HEK293 (cell line): Measurements from ENCODE around the gene SAP25.
A peak's percentile ranks its signal among the peaks of the same experiment; 100 is the strongest.

ENCODE experiments used
- CTCF ChIA-PET: fragments of 350-600 bp; formaldehyde crosslinking; extraction: SDS; loops from one replicate; lab custom pipeline; 2021; ENCODE audit warnings: antibody characterized with exemption; lab: Yijun Ruan, JAX
- POLR2A ChIA-PET: fragments of 300-600 bp; formaldehyde crosslinking; extraction: SDS; loops from one replicate; lab custom pipeline; 2020; ENCODE audit warnings: antibody characterized with exemption, inconsistent platforms; lab: Yijun Ruan, JAX
- H3K27ac ChIP-seq: fragments of 200-500 bp; sonication (Bioruptor generic); 2 replicates; pipeline ENCODE4 v1.5.1; 2014; ENCODE audit warnings: low read depth, low read length, control low read depth, inconsistent platforms; ENCODE audit errors: extremely low read depth
- H3K36me3 ChIP-seq, 2 experiments: fragments of 200-500 bp in 1 of 2; sonication (Bioruptor generic) in 1 of 2; 1 replicate in 1 of 2; 2 replicates in 1 of 2; pipeline ENCODE4 v1.5.1; 2014 to 2017; ENCODE audit warnings: inconsistent platforms in 2 of 2, low read length in 2 of 2; ENCODE audit not compliant: control insufficient read depth in 2 of 2, insufficient read depth in 1 of 2
- H3K4me1 ChIP-seq: fragments of 200-500 bp; sonication (Bioruptor generic); 2 replicates; pipeline ENCODE4 v1.5.1; 2014; ENCODE audit warnings: mild to moderate bottlenecking, low read length, inconsistent platforms; ENCODE audit not compliant: control insufficient read depth, insufficient read depth
- H3K4me3 ChIP-seq: 2 replicates; pipeline ENCODE4 v1.5.1; 2011; ENCODE audit warnings: low read depth, mild to moderate bottlenecking, control low read depth, low read length, moderate library complexity
- H3K9me3 ChIP-seq: fragments of 200-500 bp; sonication (Bioruptor generic); 2 replicates; pipeline ENCODE4 v1.5.1; 2014; ENCODE audit warnings: low read depth, low read length, inconsistent platforms; ENCODE audit not compliant: control insufficient read depth, insufficient read depth
- HOXC10 ChIP-seq: sonication (generic); formaldehyde crosslinking; IDR thresholded peaks from 2 replicates; pipeline ENCODE4 v1.8.1; 2023; ENCODE audit warnings: mild to moderate bottlenecking, missing genetic modification reagents
- OVOL3 ChIP-seq: fragments of 450-650 bp; formaldehyde crosslinking; IDR thresholded peaks from 2 replicates; pipeline ENCODE4 v1.5.1; 2016; ENCODE audit warnings: missing biosample characterization, missing genetic modification characterization
- YY2 ChIP-seq: fragments of 450-650 bp; formaldehyde crosslinking; IDR thresholded peaks from 2 replicates; pipeline ENCODE4 v1.5.1; 2016; ENCODE audit warnings: missing biosample characterization, missing genetic modification characterization
- ZBTB20 ChIP-seq: fragments of 450-650 bp; formaldehyde crosslinking; IDR thresholded peaks from 2 replicates; pipeline ENCODE4 v1.5.1; 2016; ENCODE audit warnings: missing biosample characterization, missing genetic modification characterization
- ZNF112 ChIP-seq: fragments of 450-650 bp; formaldehyde crosslinking; IDR thresholded peaks from 2 replicates; pipeline ENCODE4 v1.5.0; 2017; ENCODE audit warnings: missing biosample characterization, missing genetic modification characterization
- ZNF157 ChIP-seq: fragments of 450-650 bp; formaldehyde crosslinking; IDR thresholded peaks from 2 replicates; pipeline ENCODE4 v1.5.1; 2016; ENCODE audit warnings: missing biosample characterization, missing genetic modification characterization
- ZNF239 ChIP-seq: fragments of 450-650 bp; formaldehyde crosslinking; IDR thresholded peaks from 2 replicates; pipeline ENCODE4 v1.5.1; 2016; ENCODE audit warnings: missing biosample characterization, missing genetic modification characterization
- ZNF341 ChIP-seq: fragments of 450-650 bp; formaldehyde crosslinking; IDR thresholded peaks from 2 replicates; pipeline ENCODE4; 2016; ENCODE audit warnings: low read depth, missing biosample characterization, missing genetic modification characterization
- ZNF37A ChIP-seq: fragments of 450-650 bp; IDR thresholded peaks from 2 replicates; pipeline ENCODE4 v1.5.1; 2018; ENCODE audit warnings: missing biosample characterization, missing genetic modification characterization
- ZNF521 ChIP-seq: fragments of 450-650 bp; formaldehyde crosslinking; IDR thresholded peaks from 2 replicates; pipeline ENCODE4 v1.5.1; 2017; ENCODE audit warnings: missing biosample characterization, mild to moderate bottlenecking, missing genetic modification characterization
- TF ChIP-seq, protein P1 (sequence below): fragments of 450-650 bp; formaldehyde crosslinking; IDR thresholded peaks from 2 replicates; pipeline ENCODE4 v1.5.1; 2017; ENCODE audit warnings: missing biosample characterization, missing genetic modification characterization
- TF ChIP-seq, protein P2 (sequence below): fragments of 450-650 bp; IDR thresholded peaks from 2 replicates; pipeline ENCODE4 v1.5.1; 2018; ENCODE audit warnings: missing biosample characterization, mild to moderate bottlenecking, missing genetic modification characterization
- TF ChIP-seq, protein P3 (sequence below): fragments of 450-650 bp; formaldehyde crosslinking; IDR thresholded peaks from 2 replicates; pipeline ENCODE4 v1.5.1; 2017; ENCODE audit warnings: missing biosample characterization, missing genetic modification characterization
- TF ChIP-seq, protein P4 (sequence below): fragments of 450-650 bp; formaldehyde crosslinking; IDR thresholded peaks from 2 replicates; pipeline ENCODE4 v1.5.1; 2016; ENCODE audit warnings: missing biosample characterization, missing genetic modification characterization
- TF ChIP-seq, protein P5 (sequence below): fragments of 450-650 bp; formaldehyde crosslinking; IDR thresholded peaks from 2 replicates; pipeline ENCODE4 v1.5.1; 2016; ENCODE audit warnings: missing biosample characterization, missing genetic modification characterization, low read depth
- TF ChIP-seq, protein P6 (sequence below): IDR thresholded peaks from 2 replicates; pipeline ENCODE4 v1.6.1; 2011; ENCODE audit warnings: mild to moderate bottlenecking, low read depth, low read length, borderline replicate concordance
- TF ChIP-seq, protein P7 (sequence below): fragments of 450-650 bp; formaldehyde crosslinking; IDR thresholded peaks from 2 replicates; pipeline ENCODE4 v1.5.1; 2016; ENCODE audit warnings: missing biosample characterization, missing genetic modification characterization
- TF ChIP-seq, protein P8 (sequence below): fragments of 450-650 bp; formaldehyde crosslinking; optimal IDR thresholded peaks from 2 replicates; pipeline ENCODE3; 2016; ENCODE audit warnings: missing biosample characterization, mild to moderate bottlenecking, missing genetic modification characterization

Gene SAP25

DNA sequence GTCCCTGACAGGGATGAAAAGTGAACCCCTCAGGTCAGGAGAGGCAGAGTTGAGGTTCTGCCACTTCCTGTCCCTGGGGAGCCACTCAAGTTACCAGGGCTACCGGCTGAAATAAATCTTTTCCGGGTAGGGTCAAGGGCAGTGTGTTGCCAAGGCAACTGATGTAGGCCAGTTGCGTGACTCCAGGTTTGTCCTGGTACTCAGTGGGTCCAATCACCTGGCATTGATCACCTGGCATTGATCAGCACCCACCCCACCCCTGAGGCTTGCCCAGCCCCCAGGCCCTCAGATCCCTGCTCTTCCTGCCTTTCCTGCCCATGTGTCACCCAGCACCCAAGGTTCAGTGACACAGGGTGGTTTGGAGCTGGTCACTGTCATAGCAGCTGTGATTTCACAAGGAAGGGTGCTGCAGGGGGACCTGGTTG, 5.9 kb downstream of the SAP25 start:
- ChIA-PET POLR2A (interaction anchor here (1.0 to 4.4 kb wide), 2 partner anchors 18 kb away, joined by 6 to 26 read pairs; partner anchors contain the start of genes FBXO24 and LRCH4), CTCF (interaction anchor here (0.6 to 3.2 kb wide), 5 partner anchors 8 to 158 kb away, joined by 5 to 14 read pairs (median 5); no protein-coding TSS in a partner anchor)
- peak; percentile 45; the same call in 1 of the 2 replicates for TF ChIP-seq ZNF341
- TF ChIP-seq, protein P1, sequence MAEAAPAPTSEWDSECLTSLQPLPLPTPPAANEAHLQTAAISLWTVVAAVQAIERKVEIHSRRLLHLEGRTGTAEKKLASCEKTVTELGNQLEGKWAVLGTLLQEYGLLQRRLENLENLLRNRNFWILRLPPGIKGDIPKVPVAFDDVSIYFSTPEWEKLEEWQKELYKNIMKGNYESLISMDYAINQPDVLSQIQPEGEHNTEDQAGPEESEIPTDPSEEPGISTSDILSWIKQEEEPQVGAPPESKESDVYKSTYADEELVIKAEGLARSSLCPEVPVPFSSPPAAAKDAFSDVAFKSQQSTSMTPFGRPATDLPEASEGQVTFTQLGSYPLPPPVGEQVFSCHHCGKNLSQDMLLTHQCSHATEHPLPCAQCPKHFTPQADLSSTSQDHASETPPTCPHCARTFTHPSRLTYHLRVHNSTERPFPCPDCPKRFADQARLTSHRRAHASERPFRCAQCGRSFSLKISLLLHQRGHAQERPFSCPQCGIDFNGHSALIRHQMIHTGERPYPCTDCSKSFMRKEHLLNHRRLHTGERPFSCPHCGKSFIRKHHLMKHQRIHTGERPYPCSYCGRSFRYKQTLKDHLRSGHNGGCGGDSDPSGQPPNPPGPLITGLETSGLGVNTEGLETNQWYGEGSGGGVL = no peak
- TF ChIP-seq, protein P2, sequence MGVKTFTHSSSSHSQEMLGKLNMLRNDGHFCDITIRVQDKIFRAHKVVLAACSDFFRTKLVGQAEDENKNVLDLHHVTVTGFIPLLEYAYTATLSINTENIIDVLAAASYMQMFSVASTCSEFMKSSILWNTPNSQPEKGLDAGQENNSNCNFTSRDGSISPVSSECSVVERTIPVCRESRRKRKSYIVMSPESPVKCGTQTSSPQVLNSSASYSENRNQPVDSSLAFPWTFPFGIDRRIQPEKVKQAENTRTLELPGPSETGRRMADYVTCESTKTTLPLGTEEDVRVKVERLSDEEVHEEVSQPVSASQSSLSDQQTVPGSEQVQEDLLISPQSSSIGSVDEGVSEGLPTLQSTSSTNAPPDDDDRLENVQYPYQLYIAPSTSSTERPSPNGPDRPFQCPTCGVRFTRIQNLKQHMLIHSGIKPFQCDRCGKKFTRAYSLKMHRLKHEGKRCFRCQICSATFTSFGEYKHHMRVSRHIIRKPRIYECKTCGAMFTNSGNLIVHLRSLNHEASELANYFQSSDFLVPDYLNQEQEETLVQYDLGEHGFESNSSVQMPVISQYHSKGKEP (tag by site-specific recombination) = no peak
- TF ChIP-seq, protein P3, sequence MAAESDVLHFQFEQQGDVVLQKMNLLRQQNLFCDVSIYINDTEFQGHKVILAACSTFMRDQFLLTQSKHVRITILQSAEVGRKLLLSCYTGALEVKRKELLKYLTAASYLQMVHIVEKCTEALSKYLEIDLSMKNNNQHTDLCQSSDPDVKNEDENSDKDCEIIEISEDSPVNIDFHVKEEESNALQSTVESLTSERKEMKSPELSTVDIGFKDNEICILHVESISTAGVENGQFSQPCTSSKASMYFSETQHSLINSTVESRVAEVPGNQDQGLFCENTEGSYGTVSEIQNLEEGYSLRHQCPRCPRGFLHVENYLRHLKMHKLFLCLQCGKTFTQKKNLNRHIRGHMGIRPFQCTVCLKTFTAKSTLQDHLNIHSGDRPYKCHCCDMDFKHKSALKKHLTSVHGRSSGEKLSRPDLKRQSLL (tag by site-specific recombination) = no peak

DNA sequence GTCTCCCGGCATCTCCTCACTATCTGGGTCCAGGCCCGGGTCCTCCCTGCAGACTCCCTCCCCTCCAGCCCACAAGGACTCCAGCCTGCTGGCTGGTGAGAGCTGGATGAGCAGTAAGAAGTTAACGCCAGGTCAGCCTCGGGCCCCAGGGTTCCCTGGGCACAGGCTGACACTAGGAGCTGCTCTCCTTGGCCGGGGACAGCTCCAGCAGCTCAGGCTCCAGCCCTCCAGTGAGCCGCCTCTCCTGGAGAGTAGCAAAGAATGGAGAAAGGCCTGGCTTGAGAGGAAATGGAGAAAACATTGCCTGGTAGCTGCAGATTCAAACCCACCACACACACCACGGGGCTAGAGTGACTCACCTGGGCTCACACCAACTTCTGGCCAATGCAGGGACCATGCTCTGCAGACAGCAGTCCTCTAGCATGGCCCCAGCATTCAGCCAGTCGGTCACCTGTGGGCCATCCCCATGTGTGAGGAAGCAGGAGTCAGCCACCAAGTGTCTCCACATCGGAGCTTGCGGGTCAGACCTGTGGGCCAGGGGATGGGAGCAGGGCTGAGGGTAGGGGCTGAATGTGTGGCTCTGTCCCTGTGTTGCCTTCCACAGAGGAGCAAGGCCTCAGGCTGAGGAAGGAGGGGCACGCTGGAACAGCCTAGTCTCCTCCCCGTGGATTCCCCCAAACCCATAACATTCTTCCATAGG, 6.5 kb downstream of the SAP25 start:
- H3K4me1 ChIP-seq = peaks cover 2% of the 10 kb centered on the region; the same call in 1 of the 2 replicates
- peaks cover 0 to 7% of the 10 kb centered on the region in 2 experiments; a peak in 1 of 3 replicates for H3K36me3 ChIP-seq
- no peaks in the 10 kb centered on the region for H3K9me3 ChIP-seq
- H3K27ac ChIP-seq = no peak overlapping the region
- POLR2A ChIA-PET = interaction anchor here (4.4 kb wide), 1 partner anchor 19 kb away, joined by 26 read pairs; the partner anchor contains the start of genes FBXO24 and LRCH4
- H3K4me3 ChIP-seq = no peak overlapping the region
- CTCF ChIA-PET = interaction anchor here (0.6 to 3.2 kb wide), 7 partner anchors 8 to 158 kb away, joined by 3 to 14 read pairs (median 5); no protein-coding TSS in a partner anchor
- TF ChIP-seq HOXC10 (CRISPR knock-in tag) (no peak), ZNF112 (tag by site-specific recombination) (no peak), ZNF157 (tag by site-specific recombination) (no peak), ZBTB20 (tag by site-specific recombination) (no peak), YY2 (tag by site-specific recombination) (no peak), ZNF37A (no peak), OVOL3 (tag by site-specific recombination) (no peak), ZNF341 (peak; percentile 93), ZNF239 (tag by site-specific recombination) (no peak), ZNF521 (tag by site-specific recombination) (no peak)
- TF ChIP-seq, protein P4, sequence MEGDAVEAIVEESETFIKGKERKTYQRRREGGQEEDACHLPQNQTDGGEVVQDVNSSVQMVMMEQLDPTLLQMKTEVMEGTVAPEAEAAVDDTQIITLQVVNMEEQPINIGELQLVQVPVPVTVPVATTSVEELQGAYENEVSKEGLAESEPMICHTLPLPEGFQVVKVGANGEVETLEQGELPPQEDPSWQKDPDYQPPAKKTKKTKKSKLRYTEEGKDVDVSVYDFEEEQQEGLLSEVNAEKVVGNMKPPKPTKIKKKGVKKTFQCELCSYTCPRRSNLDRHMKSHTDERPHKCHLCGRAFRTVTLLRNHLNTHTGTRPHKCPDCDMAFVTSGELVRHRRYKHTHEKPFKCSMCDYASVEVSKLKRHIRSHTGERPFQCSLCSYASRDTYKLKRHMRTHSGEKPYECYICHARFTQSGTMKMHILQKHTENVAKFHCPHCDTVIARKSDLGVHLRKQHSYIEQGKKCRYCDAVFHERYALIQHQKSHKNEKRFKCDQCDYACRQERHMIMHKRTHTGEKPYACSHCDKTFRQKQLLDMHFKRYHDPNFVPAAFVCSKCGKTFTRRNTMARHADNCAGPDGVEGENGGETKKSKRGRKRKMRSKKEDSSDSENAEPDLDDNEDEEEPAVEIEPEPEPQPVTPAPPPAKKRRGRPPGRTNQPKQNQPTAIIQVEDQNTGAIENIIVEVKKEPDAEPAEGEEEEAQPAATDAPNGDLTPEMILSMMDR (tag by site-specific recombination) = no peak
- TF ChIP-seq, protein P5, sequence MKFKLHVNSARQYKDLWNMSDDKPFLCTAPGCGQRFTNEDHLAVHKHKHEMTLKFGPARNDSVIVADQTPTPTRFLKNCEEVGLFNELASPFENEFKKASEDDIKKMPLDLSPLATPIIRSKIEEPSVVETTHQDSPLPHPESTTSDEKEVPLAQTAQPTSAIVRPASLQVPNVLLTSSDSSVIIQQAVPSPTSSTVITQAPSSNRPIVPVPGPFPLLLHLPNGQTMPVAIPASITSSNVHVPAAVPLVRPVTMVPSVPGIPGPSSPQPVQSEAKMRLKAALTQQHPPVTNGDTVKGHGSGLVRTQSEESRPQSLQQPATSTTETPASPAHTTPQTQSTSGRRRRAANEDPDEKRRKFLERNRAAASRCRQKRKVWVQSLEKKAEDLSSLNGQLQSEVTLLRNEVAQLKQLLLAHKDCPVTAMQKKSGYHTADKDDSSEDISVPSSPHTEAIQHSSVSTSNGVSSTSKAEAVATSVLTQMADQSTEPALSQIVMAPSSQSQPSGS (tag by site-specific recombination) = no peak
- TF ChIP-seq, protein P6, sequence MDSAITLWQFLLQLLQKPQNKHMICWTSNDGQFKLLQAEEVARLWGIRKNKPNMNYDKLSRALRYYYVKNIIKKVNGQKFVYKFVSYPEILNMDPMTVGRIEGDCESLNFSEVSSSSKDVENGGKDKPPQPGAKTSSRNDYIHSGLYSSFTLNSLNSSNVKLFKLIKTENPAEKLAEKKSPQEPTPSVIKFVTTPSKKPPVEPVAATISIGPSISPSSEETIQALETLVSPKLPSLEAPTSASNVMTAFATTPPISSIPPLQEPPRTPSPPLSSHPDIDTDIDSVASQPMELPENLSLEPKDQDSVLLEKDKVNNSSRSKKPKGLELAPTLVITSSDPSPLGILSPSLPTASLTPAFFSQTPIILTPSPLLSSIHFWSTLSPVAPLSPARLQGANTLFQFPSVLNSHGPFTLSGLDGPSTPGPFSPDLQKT = no peak
- TF ChIP-seq, protein P7, sequence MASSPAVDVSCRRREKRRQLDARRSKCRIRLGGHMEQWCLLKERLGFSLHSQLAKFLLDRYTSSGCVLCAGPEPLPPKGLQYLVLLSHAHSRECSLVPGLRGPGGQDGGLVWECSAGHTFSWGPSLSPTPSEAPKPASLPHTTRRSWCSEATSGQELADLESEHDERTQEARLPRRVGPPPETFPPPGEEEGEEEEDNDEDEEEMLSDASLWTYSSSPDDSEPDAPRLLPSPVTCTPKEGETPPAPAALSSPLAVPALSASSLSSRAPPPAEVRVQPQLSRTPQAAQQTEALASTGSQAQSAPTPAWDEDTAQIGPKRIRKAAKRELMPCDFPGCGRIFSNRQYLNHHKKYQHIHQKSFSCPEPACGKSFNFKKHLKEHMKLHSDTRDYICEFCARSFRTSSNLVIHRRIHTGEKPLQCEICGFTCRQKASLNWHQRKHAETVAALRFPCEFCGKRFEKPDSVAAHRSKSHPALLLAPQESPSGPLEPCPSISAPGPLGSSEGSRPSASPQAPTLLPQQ (tag by site-specific recombination) = no peak
- TF ChIP-seq, protein P8, sequence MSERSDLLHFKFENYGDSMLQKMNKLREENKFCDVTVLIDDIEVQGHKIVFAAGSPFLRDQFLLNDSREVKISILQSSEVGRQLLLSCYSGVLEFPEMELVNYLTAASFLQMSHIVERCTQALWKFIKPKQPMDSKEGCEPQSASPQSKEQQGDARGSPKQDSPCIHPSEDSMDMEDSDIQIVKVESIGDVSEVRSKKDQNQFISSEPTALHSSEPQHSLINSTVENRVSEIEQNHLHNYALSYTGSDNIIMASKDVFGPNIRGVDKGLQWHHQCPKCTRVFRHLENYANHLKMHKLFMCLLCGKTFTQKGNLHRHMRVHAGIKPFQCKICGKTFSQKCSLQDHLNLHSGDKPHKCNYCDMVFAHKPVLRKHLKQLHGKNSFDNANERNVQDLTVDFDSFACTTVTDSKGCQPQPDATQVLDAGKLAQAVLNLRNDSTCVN (tag by site-specific recombination) = peak; percentile 2

More for the DNA sequence above, 5.9 kb downstream of the SAP25 start:
- H3K4me3 ChIP-seq = no peak overlapping the region
- peaks cover 2% of the 10 kb centered on the region; the same call in 1 of the 2 replicates for H3K4me1 ChIP-seq
- peaks cover 0 to 4% of the 10 kb centered on the region in 2 experiments; a peak in 1 of 3 replicates for H3K36me3 ChIP-seq
- H3K27ac ChIP-seq = no peak overlapping the region
- H3K9me3 ChIP-seq = no peaks in the 10 kb centered on the region
